ENCODE results near the gene KASH5. TPM values are rescaled to one million over a fixed set of nuclear protein-coding genes. Genes with fewer than 3 reads are reported as not detected.

KASH5 gene
- total and polyA plus RNA-seq, 2 donors (not counting 1 experiment from before 2014, with no cell fraction given) = 0.67 to 0.74 TPM

DNA sequence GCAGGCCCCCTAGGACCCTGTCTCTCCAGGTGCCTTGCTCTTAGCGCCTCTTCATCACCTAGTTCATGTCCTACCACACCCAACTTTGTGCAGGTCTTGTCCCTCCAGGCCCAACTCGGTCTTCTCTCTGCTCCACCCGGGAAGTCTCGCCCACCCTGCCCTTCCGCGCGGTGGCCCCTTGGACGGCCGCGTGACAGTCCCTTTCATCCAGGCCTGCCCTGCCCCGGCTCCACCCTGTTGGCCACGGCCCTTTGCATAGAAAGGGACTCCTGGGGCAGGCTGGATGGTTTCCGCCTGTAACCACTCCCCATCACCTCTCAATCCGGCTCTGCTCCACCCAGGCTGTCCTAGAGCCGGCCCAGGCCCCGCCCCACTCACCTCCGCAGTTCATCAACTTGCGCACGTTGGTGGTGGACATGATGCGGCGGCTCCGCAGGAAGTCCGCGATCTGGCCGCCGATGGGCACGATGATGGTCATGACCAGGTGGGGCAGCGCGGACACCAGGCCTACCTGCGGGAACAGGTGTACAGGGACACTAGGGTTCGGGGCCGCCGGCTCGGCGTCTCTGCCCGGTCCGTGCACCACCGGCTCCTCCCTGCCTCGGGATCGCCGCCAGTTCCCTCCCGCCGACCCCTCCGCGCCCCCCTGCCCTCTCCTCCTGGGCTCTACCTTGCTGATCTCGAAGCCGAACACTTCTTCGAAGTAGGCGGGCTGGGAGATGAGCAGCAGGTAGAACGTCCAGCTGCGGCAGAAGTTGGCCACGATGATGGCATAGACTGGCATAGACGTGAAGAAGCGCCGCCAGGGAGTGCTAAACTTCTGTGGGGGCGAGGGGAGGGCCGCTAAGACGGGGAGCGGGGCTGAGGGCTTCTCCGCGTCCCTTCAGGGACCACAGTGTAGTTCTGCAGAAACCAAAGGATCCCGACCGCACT, 44.4 kb downstream of the KASH5 start:
- Histone ChIP-seq H3K79me2 (ENCODE audit: control insufficient read depth, insufficient read depth, low read length) (no peaks in the 10 kb centered on the region), H3K9ac (ENCODE audit: low read length) (no peak overlapping the region), H3K9me3 (ENCODE audit: control extremely low read depth in 1 of 3, control insufficient read depth in 2 of 3, insufficient read depth in 1 of 3, low read length in 2 of 3) (peaks cover 0 to 71% (median 4%) of the 10 kb centered on the region in 3 donors), H4K20me1 (ENCODE audit: control insufficient read depth, insufficient read depth, low read length, poor library complexity, severe bottlenecking) (no peaks in the 10 kb centered on the region), H3K36me3 (replicated peaks in 1 of 2; ENCODE audit: control extremely low read depth in 1 of 2, control insufficient read depth in 1 of 2, extremely low read depth in 1 of 2, insufficient read depth in 2 of 2, low read length in 1 of 2) (no peaks in the 10 kb centered on the region), H3K27me3 (replicated peaks in 1 of 4; ENCODE audit: control extremely low read depth in 1 of 4, control insufficient read depth in 3 of 4, insufficient read depth in 4 of 4, low read length in 3 of 4) (peaks cover 0 to 99% (median 64%) of the 10 kb centered on the region in 4 experiments), H3K4me2 (replicated peaks; ENCODE audit: low read depth, low read length, poor library complexity, severe bottlenecking) (peak overlapping the region; percentile 61), H3K4me3 (ENCODE audit: control extremely low read depth in 1 of 5, extremely low read depth in 1 of 5, insufficient read depth in 1 of 5, low read depth in 2 of 5, low read length in 4 of 5) (no peak overlapping the region), H3K27ac (ENCODE audit: low read length in 2 of 2) (no peak overlapping the region), H2AFZ (ENCODE audit: insufficient read depth, low read depth, low read length, poor library complexity, severe bottlenecking) (peak overlapping the region; percentile 33), H3K4me1 (ENCODE audit: control insufficient read depth in 2 of 2, insufficient read depth in 2 of 2, low read length in 2 of 2) (peaks cover 51 to 54% of the 10 kb centered on the region in 2 donors)
- ChIA-PET POLR2A (interaction anchor here (0.6 kb wide), 2 partner anchors 48 to 106 kb away, joined by 5 to 6 read pairs; no protein-coding TSS in a partner anchor), CTCF (interaction anchor here (0.5 to 1.3 kb wide), 3 partner anchors 12 to 211 kb away, joined by 3 to 5 read pairs (median 3); no protein-coding TSS in a partner anchor)
- peaks cover 52% of the 10 kb centered on the region for H3K4me1 Mint-ChIP-seq
- peak; percentile 55 for DNase-seq
- peak; percentile 64 for ATAC-seq (ENCODE audit: low read depth)
- WGBS (ENCODE audit: insufficient coverage) = 14% methylated on average over 63 of the region's 63 CpGs
- TF ChIP-seq CTCF (IDR thresholded peaks at IDR 0.05) (no peak), EZH2 (IDR thresholded peaks at IDR 0.05; ENCODE audit: borderline replicate concordance, insufficient read depth, low read depth, low read length, poor library complexity, severe bottlenecking) (no peak)
- H3K4me3 Mint-ChIP-seq = peak overlapping the region; percentile 18
- H3K27ac Mint-ChIP-seq = peak overlapping the region; percentile 56
- peaks cover 72% of the 10 kb centered on the region for H3K27me3 Mint-ChIP-seq
- H3K9me3 Mint-ChIP-seq (ENCODE audit: insufficient read depth) = no peaks in the 10 kb centered on the region
- intact Hi-C loops (cut with micrococcal nuclease) = no loop called here

All from B cell (primary cell).